Activated CD4-positive, alpha-beta T cell treated with anti-CD3 and anti-CD28 coated beads, Interleukin-2, amount 10 ng/mL, durations not matched to agents 24 days and 14 days (primary cell): Measurements from ENCODE around the gene XPO5. TPM values are rescaled to one million over a fixed set of nuclear protein-coding genes. Genes with fewer than 3 reads are reported as not detected.

ENCODE experiments used
- DNase-seq: peaks from one replicate; pipeline ENCODE4 v3.0.0; 2022
- H3K27ac Mint-ChIP-seq: one replicate; pipeline ENCODE4 v1.8.0; 2022; ENCODE audit warnings: mild to moderate bottlenecking, mixed read lengths
- H3K27me3 Mint-ChIP-seq: one replicate; pipeline ENCODE4 v1.8.0; 2022; ENCODE audit warnings: mixed read lengths
- H3K36me3 Mint-ChIP-seq: one replicate; pipeline ENCODE4 v1.8.0; 2022; ENCODE audit warnings: low read depth, mild to moderate bottlenecking, mixed read lengths
- H3K4me1 Mint-ChIP-seq: one replicate; pipeline ENCODE4 v1.8.0; 2021; ENCODE audit warnings: mixed read lengths
- H3K4me3 Mint-ChIP-seq: one replicate; pipeline ENCODE4 v1.8.0; 2022; ENCODE audit warnings: mild to moderate bottlenecking, moderate library complexity, mixed read lengths
- H3K9me3 Mint-ChIP-seq: one replicate; pipeline ENCODE4 v1.8.0; 2021; ENCODE audit warnings: mixed read lengths
- intact Hi-C: fragments of 100-400 bp; cut with micrococcal nuclease; formaldehyde crosslinking; loops from one replicate; pipeline ENCODE4 v1.15.1; 2023
- total RNA-seq: library from RNA; stranded (reverse); gene quantifications from 2 replicates; pipeline ENCODE4 v1.2.3, GENCODE V29; 2022

The XPO5 gene
- total RNA-seq, 1 donor from 2014 or later = 143 TPM

GRCh38 chr6:43475516-43475915, 100.3 kb downstream of the XPO5 start:
- no peaks in the 10 kb centered on the region for H3K9me3 Mint-ChIP-seq
- no peak overlapping the region for H3K27ac Mint-ChIP-seq
- no peak for DNase-seq
- peaks cover 29% of the 10 kb centered on the region for H3K4me1 Mint-ChIP-seq
- intact Hi-C loops = loop anchor here (5.0 kb wide), 1 partner anchor 303 kb away; the partner anchor contains the start of gene SRF
- peaks cover 5% of the 10 kb centered on the region for H3K27me3 Mint-ChIP-seq
- H3K36me3 Mint-ChIP-seq = peaks cover 5% of the 10 kb centered on the region
- no peak overlapping the region for H3K4me3 Mint-ChIP-seq

GRCh38 chr6:43472515-43472914, 103.3 kb downstream of the XPO5 start:
- no peak overlapping the region for H3K27ac Mint-ChIP-seq
- DNase-seq = no peak
- peaks cover 2% of the 10 kb centered on the region for H3K36me3 Mint-ChIP-seq
- H3K27me3 Mint-ChIP-seq = peaks cover 17% of the 10 kb centered on the region
- H3K9me3 Mint-ChIP-seq = no peaks in the 10 kb centered on the region
- intact Hi-C loops = no loop called here
- H3K4me1 Mint-ChIP-seq = peaks cover 10% of the 10 kb centered on the region
- no peak overlapping the region for H3K4me3 Mint-ChIP-seq

Other genes with a start within 250 kb of the XPO5 start
- 9.3 and 10.3 TPM in 2 replicates for gene ZNF318, start 206.4 kb downstream of the XPO5 start, total RNA-seq
- gene ABCC10, start 148.5 kb downstream of the XPO5 start, total RNA-seq = 38.2 and 40.0 TPM in 2 replicates
- gene DLK2, start 120.5 kb downstream of the XPO5 start, total RNA-seq = 1.6 and 2.0 TPM in 2 replicates
- 40.7 and 41.1 TPM in 2 replicates for gene TJAP1, start 98.5 kb downstream of the XPO5 start, total RNA-seq
- 0.14 and 0.51 TPM in 2 replicates for gene LRRC73, start 65.7 kb downstream of the XPO5 start, total RNA-seq
- 47.7 and 52.1 TPM in 2 replicates for gene YIPF3, start 59.1 kb downstream of the XPO5 start, total RNA-seq
- 91.7 TPM in 2 replicates for gene POLR1C, start 58.9 kb downstream of the XPO5 start, total RNA-seq
- 34.2 and 37.9 TPM in 2 replicates for gene POLH, start 147 bp upstream of the XPO5 start, total RNA-seq
- gene GTPBP2, start 53.2 kb upstream of the XPO5 start, total RNA-seq = 69.4 and 70.3 TPM in 2 replicates
- 36.3 and 40.2 TPM in 2 replicates for gene MAD2L1BP, start 59.8 kb upstream of the XPO5 start, total RNA-seq
- gene RSPH9, start 69.0 kb upstream of the XPO5 start, total RNA-seq = not detected in 2 replicates
- gene MRPS18A, start 111.8 kb upstream of the XPO5 start, total RNA-seq = 47.4 and 50.1 TPM in 2 replicates
- 62.9 and 64.6 TPM in 2 replicates for gene VEGFA, start 194.2 kb upstream of the XPO5 start, total RNA-seq